ENCODE measurements around the gene NAPG.
"Not testable (repeated sequence)": the region's sequence is repeated elsewhere in the genome, so short reads cannot be mapped to it uniquely, and the experiment has no call there.

The NAPG gene

GRCh38 chr18:10585260-10585659 lies 59.4 kb downstream of the NAPG start:
- DNase-seq (ENCODE audit: low read depth): no peak

- DNase-seq (ENCODE audit: low read depth): no peak
Measured at GRCh38 chr18:10588975-10589374, 63.1 kb downstream of the NAPG start.

GRCh38 chr18:10590412-10590811 lies 64.6 kb downstream of the NAPG start:
- DNase-seq (ENCODE audit: low read depth): no peak

GRCh38 chr18:10591896-10592295 lies 66.1 kb downstream of the NAPG start:
- no peak for DNase-seq (ENCODE audit: low read depth)

GRCh38 chr18:10593366-10594022 lies 67.7 kb downstream of the NAPG start:
- DNase-seq (ENCODE audit: low read depth): not testable (repeated sequence)

- DNase-seq (ENCODE audit: low read depth): not testable (repeated sequence)
Measured at GRCh38 chr18:10595917-10596316, 70.1 kb downstream of the NAPG start.

GRCh38 chr18:10597695-10598094 lies 71.9 kb downstream of the NAPG start:
- not testable (repeated sequence) for DNase-seq (ENCODE audit: low read depth)

GRCh38 chr18:10600701-10601100 lies 74.9 kb downstream of the NAPG start:
- DNase-seq (ENCODE audit: low read depth): not testable (repeated sequence)
